Stimulated activated CD4-positive, alpha-beta T cell treated with anti-CD3 and anti-CD28 coated beads, Interleukin-1b, Interleukin-23, amount 100 ng/mL, for 48 hours (primary cell): Measurements from ENCODE around the gene LIN7B.
"Not testable (repeated sequence)": the region's sequence is repeated elsewhere in the genome, so short reads cannot be mapped to it uniquely, and the experiment has no call there.

ENCODE experiments used
- DNase-seq: peaks from one replicate; pipeline ENCODE4 v3.0.0-alpha.2; 2020

Gene LIN7B

DNA sequence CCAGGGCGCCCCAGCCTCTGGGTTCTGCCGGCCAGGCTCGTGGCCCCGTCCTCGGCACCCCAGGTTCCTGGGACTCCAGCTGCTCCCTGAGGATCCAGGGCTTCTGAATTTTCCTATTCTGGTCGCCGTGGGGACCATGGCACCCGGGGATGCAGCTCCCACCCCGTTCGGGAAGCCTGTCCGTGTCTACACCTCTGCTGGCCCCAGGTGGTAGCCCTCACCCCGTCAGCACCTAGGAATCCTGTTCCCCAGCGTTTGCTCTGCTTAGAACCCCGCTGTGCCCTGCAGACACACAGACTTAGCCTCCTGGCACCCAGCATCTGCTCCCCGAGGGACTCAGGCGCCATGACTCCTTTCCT lies 6.1 kb downstream of the LIN7B start:
- DNase-seq, result no peak

GRCh38 chr19:49120868-49121267 lies 6.7 kb downstream of the LIN7B start:
- DNase-seq, result no peak

GRCh38 chr19:49121841-49122240 lies 7.7 kb downstream of the LIN7B start:
- not testable (repeated sequence) for DNase-seq

GRCh38 chr19:49123285-49123684 lies 9.1 kb downstream of the LIN7B start:
- not testable (repeated sequence) for DNase-seq

DNA sequence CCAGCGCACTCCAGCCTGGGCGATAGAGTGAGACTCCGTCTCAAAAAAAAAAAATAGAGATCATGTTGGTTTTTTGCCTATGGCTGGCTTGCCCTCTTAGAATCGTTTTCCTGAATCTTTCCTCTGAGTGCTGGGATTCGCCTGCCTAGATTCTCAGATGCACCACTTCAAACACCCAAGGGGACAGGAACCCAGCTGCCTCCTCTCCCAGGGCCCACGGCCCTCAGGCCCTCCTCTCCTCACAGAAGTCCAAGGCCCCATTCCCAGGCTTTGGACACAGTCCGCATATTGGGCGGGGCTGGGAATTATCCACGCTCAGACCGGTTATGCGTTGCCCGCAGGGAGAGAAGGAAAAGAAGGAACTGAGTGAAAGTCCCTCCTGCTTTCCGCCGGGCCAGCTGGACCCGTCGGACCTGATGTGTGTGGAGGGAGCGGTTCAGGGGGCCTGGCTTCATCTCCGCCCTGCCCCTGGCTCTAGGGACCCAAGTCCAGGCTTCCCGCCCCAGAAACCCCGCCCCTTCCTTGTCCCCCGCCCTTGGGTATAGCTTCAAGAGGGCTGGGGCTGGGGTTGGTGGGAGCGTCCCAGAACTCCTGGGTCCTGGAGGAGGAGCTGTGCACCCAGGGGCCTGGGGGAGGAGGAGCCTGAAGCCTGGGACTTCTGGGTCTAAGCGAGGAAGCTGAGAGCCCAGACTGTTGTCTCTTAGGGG lies 11.0 kb downstream of the LIN7B start:
- no peak for DNase-seq

GRCh38 chr19:49126575-49126974 lies 12.4 kb downstream of the LIN7B start:
- DNase-seq, result no peak

DNA sequence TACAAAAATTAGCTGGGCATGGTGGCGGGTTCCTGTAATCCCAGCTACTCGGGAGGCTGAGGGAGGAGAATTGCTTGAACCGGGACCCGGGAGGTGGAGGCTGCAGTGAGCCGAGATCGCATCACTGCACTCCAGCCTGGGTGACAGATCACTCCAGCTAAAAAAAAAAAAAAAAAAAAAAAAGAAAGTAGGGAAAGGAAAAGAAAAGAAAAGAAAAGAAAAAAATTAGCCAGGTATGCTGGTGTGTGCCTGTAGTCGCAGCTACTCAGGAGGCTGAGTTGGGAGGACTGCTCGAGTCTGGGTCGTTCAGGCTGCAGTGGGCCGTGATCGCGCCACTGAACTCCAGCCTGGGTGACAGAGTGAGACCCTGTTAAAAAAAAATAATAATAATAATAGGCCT lies 13.1 kb downstream of the LIN7B start:
- DNase-seq, result not testable (repeated sequence)

- peak; percentile 96 for DNase-seq
These were observed 13.7 kb downstream of the LIN7B start for GRCh38 chr19:49127674-49128544.

DNA sequence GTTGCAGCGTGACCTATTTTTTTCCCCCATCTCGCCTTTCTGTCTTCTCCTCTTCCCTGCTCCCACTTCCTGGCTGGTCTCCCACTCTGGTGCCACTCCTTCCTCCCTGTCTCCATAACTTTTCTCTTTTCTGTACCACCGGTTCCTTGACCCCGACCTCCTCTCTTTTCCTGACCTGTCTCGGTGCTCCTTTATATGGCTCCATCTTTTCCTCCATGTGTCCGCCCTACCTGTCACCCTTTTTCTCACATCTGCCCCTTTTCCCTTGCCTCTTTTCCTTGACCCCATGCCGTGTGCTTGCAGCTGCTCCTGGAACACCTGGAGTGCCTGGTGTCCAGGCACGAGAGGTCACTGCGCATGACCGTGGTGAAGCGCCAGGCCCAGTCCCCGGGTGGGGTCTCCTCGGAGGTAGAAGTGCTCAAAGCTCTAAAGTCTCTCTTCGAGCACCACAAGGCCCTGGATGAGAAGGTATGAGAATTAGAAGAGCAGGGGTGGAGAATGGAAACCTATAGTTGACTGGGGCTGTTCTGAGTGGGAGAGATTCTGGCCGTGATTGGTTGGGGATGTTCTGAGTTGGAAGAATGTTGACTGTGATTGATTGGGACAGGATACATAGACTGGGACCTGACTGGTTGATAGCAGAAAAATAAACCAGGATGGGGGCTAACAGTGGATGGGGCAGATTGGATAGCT lies 14.5 kb downstream of the LIN7B start:
- DNase-seq, result no peak

DNA sequence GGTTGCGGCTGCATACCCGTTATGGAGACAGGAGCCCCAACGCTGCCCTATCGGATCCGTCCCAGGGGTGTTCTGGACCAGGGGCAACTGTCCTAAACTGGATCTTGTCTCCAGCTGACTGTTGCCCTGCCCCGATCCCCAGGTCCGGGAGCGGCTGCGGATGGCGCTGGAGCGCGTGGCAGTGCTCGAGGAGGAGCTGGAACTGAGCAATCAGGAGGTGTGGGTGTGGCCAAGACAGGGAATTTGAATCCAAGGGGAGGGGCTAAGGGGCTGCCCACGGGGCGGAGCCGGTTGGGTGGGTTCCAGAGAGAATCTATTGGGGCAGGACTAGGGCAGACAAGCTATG lies 15.0 kb downstream of the LIN7B start:
- no peak for DNase-seq

DNA sequence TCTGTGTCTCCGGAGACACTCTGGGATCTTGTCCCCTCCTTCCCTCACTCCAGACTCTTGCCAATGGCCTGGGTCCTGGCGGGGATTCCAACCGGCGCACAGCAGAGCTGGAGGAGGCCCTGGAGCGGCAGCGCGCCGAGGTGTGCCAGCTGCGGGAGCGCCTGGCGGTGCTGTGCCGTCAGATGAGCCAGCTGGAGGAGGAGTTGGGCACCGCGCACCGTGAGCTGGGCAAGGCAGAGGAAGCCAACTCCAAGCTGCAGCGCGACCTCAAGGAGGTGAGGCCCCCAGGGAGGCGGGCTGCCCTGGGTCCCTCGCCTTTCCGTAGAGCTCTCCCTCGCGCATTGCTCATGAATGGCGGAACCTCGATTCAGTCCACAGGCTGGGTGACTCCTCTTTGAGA lies 16.2 kb downstream of the LIN7B start:
- DNase-seq, result no peak

GRCh38 chr19:49132974-49133609 lies 18.9 kb downstream of the LIN7B start:
- DNase-seq, result peak; percentile 46

DNA sequence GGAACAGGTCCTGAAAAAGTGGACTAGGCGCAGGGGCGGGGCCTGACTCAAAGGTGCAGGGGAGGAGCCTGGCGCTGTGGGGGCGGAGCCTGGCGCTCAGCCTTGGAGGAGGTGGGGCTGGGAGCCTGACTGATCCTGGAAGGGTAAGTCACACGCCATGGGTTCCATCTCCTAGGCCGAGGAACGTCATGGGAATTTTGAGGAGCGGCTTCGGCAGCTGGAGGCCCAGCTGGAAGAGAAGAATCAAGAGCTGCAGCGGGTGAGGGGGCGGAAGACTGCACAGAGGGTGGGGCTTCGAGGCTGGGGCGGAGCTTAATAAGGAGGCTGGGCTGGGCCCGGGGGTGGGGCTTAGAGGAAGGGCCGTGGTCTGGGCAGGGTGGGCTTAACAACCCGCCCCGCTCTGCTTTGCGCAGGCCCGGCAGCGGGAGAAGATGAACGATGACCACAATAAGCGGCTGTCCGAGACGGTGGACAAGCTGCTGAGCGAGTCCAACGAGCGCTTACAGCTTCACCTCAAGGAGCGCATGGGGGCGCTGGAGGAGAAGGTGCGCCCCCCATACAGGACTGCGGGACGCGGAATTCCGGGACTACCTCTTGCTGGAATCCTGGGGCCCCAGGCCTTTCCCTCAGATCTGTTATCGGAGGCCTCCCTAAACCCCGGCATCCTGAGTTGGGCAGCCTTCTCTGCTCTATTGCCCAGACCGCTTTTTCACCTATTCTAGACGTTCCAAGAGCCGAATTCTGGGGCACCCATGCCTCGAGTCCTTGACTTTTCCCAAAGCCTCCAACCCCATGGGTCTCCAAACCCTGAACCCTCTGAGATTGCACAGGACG lies 19.7 kb downstream of the LIN7B start:
- DNase-seq, result peak; percentile 65

- no peak for DNase-seq
These were observed 21.5 kb downstream of the LIN7B start for GRCh38 chr19:49135686-49136085.

DNA sequence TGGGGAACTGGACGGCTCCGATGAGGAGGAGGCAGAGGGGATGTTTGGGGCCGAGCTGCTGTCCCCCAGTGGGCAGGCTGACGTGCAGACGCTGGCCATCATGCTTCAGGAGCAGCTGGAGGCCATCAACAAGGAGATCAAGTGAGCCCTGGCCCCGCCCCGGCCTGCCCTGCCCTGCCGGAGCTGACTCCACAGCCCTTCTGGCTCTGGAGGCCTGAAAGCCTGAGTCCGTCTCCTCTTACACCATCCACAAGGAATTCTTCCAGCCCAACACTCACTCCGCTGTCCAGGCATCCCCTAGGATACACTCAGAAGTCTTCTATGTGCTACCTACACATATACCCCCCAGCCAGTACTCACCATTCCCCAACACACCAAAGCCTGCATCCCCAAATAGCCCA lies 22.6 kb downstream of the LIN7B start:
- DNase-seq, result no peak

GRCh38 chr19:49140951-49141350 lies 26.8 kb downstream of the LIN7B start:
- DNase-seq, result no peak

DNA sequence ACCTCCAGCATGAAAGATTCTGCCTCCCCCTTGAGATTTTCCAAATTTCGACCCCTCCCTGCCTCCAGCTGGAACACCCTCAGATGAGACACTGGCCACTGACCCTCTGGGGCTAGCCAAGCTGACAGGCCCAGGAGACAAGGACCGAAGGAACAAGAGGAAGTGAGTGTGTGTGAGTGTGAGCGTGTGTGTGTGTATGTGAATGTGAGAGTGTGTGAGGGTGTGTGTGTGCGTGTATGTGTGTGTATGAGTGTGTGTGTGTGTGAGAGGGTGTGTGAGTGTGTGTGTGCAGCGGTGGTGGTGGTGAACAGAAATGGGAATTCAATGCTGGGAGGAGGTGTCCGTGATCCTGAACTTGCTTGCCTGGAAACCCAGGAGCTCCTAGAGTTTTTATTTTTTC lies 27.2 kb downstream of the LIN7B start:
- DNase-seq, result no peak

GRCh38 chr19:49142866-49143335 lies 28.7 kb downstream of the LIN7B start:
- peak; percentile 82 for DNase-seq

DNA sequence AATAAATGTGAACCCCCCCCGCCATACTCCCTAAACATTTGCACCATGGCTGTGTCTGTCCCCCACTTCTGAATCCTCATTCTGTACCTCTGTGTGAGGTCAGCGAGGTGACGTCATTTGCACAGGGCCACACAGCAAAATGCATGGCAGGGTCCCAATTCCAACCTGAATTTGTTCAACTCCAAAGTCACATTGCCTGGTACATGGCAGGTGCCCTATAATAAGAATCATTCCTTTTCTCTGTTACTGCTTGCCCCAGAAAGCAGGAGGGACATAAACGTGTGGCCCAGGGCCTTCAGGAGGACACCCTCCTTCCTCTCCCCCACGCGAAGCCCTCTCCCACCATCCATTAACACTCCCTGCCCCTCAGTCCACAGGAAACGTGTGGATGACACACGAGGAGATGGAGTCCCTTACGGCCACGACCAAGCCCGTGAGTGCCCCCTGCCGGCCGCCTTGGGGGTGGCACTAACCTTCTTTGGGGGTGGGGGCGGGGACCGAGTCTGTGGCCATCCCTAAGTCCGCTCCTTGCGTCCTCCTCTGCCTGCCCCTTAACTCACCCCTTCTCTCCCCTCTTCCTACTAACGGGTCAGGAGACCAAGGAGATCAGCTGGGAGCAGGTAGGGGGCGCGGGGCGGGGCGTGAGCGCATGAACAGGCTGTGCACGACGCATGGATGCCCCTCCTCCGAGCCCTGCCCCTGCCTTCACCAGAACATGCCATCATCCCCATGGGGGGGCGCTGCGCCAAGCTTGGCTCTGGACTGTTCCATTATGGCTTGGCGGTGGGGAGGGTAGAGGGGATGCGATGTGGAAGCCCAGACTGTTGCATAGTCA lies 31.6 kb downstream of the LIN7B start:
- peak; percentile 85 for DNase-seq

DNA sequence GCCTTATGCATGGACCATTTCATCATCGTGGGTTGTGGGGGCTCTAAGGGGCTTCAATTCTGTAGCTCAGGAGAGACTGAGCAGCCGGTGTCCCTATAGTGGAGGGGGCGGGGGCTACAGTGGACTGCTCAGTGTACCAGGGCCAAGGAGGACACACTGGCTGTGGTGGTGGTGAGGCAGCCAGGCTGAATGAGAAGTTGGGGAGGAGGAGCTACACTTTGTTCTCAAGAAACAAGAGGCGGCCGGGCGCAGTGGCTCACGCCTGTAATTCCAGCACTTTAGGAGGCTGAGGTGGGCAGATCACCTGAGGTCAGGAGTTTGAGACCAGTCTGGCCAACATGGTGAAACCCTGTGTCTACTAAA lies 32.2 kb downstream of the LIN7B start:
- DNase-seq, result not testable (repeated sequence)

- DNase-seq, result no peak
These were observed 34.0 kb downstream of the LIN7B start for GRCh38 chr19:49148044-49148682.
